Mammary epithelial cell (primary cell): ENCODE data around the gene PAX5.

Experiments
- CTCF ChIP-seq, 2 donors: IDR thresholded peaks in 1 of 2; conservative IDR thresholded peaks in 1 of 2; 2 replicates each; pipeline ENCODE4 v1.5.1; 2011 to 2012; ENCODE audit warnings: inconsistent platforms in 2 of 2, low read length in 2 of 2, mild to moderate bottlenecking in 2 of 2, control low read depth in 1 of 2, low read depth in 1 of 2; ENCODE audit not compliant: insufficient read depth in 1 of 2; ENCODE audit errors: extremely low read depth in 1 of 2
- EZH2 ChIP-seq: IDR thresholded peaks from 2 replicates; pipeline ENCODE4 v1.6.1; 2012; ENCODE audit warnings: low read length, inconsistent platforms, borderline replicate concordance

GRCh38 chr9:36911037-36911436 is 123.0 kb downstream of the PAX5 start:
- TF ChIP-seq CTCF (conservative IDR thresholded peaks at IDR 0.05 in 1 of 2, IDR thresholded peaks at IDR 0.05 in 1 of 2; ENCODE audit: extremely low read depth in 1 of 2, insufficient read depth in 1 of 2, low read depth in 1 of 2, low read length in 2 of 2) (peak in 1 of 2 donors; percentile 5), EZH2 (no peak)
